ENCODE results near the gene FKBP1B.

The FKBP1B gene

DNA sequence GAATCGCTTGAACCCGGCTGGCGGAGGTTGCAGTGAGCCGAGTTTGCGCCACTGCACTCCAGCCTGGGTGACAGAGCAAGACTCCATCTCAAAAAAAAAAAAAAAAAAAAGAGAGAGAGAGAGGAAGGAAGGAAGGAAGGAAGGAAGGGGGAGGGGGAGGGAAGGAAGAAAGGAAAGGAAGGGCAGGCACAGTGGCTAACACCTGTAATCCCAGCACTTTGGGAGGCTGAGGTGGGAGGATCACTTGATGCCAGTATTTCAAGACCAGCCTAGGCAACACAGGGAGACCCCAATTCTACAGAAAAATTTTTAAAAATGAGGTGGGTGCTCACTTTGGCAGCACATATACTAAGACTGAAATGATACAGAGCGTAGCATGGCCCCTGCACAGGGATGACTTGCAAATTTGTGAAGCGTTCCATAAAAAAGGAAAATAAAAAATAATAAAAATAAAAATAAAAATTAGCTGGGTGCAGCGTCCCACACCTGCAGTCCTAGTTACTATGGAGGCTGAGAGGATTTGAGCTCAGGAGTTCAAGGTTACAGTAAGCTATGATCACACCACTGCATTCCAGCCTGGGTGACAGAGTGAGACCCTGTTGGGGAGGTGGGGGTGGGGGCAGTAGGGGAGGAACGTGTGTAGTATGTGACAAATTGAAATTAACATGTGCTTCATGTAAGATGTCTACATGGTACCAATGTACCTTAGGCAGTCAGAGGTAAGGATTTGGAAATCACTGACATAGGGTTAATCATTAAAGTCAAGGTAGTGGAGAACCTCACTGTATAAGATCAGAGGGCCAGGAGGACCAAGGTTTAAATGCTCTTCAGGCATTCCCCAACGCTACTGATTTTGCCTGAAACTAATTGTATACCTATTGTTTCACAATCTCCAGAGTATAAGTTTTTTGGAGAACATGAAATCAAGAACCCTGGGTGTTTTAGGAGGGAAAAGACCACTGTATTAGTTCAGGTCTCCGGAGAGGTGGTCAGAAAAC, 3.7 kb upstream of the FKBP1B start:
- no peak for ATAC-seq
- Mint-ChIP-seq H3K27me3 (peaks cover 11% of the 10 kb centered on the region), H3K36me3 (ENCODE audit: low read depth) (peaks cover 10% of the 10 kb centered on the region), H3K9me3 (no peaks in the 10 kb centered on the region), H3K4me1 (peaks cover 23% of the 10 kb centered on the region), H3K27ac (peak overlapping the region; percentile 49), H3K4me3 (peak overlapping the region; percentile 97)
- no peak for DNase-seq

DNA sequence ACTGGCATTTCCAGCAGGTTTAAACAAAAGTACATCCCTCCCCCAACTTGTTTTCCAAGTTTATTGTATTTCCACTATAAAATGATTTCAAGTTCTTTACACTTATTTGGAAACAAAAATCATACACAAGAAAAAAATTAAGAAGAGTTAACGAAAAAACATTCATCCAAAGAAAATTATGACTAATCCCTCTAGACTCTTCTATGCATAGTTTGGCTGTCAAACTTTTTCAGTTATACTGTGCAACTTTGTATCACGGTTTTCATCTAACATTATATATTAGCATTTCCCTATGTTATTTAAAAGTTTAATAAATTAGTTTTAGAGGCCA, 3.0 kb upstream of the FKBP1B start:
- ATAC-seq (no peak), DNase-seq (no peak)
- Mint-ChIP-seq H3K9me3 (no peaks in the 10 kb centered on the region), H3K27ac (no peak overlapping the region), H3K4me1 (peaks cover 23% of the 10 kb centered on the region), H3K4me3 (peak overlapping the region; percentile 97), H3K27me3 (peaks cover 11% of the 10 kb centered on the region), H3K36me3 (ENCODE audit: low read depth) (peaks cover 10% of the 10 kb centered on the region)

DNA sequence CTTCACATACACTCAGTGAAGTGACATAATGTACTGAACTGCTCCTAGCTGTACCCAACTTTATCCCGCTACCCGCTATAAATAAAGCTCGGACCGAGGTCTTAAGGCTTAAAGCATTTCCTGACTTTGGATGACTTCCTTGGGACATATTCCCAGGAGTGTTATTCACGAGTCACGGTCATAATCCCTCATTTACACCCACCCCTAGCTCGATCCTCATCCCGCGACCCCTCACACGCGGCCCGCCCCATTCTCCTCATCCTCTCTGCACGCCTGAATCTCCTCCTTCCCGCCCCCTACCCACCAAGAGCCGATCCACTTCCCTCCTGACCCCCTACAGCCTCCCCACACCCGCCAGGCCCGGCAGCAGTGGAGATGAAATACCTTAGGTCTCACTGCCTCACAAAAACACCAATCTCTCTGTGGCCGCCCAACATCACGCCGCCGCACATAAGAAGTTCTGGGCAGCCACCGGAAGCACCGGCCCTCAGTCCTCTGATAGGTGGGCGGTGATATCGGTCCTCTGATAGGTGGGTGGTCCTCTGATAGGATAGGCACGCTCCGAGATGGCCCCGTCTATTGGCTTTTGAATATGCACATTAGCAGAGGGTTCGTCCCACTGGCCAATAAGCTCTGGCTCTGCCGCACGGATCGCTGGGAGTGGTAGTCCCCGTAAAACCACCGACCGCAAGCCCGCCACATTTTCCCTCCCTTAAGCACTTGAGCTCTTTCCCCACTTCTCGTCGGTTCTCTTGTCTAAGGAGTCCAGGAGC, 2.4 kb upstream of the FKBP1B start, which contains the start of gene WDCP:
WDCP (minus strand) TSS at position 462 of the 773 bp plus-strand sequence. CDS start 7,897 bp downstream, outside the sequence.
- peaks cover 23% of the 10 kb centered on the region for H3K4me1 Mint-ChIP-seq
- H3K4me3 Mint-ChIP-seq, result peak within 1 kb of the TSS; percentile 97

DNA sequence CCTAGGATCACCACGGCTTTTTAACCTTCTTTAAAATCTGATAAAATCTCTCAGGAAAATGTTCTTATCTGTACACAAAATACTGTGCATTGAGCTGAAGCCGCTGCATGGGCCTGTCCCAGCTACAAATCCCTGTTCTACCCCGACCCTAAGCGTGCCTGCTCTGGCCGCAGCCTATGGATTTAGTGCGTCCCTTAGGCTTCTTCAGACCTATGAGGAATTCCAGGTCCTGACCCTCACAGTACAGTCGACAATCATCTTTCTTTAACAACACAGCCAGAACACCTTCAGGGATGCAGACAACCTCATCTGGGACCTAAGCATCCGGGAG, 1.9 kb upstream of the FKBP1B start:
- no peaks in the 10 kb centered on the region for H3K9me3 Mint-ChIP-seq
- H3K4me1 Mint-ChIP-seq, result peaks cover 23% of the 10 kb centered on the region
- ATAC-seq (no peak), DNase-seq (no peak)
- H3K27ac Mint-ChIP-seq, result peak overlapping the region; percentile 91
- H3K27me3 Mint-ChIP-seq, result peaks cover 11% of the 10 kb centered on the region
- peak overlapping the region; percentile 97 for H3K4me3 Mint-ChIP-seq
- H3K36me3 Mint-ChIP-seq (ENCODE audit: low read depth), result peaks cover 10% of the 10 kb centered on the region

More for the DNA sequence above, 2.4 kb upstream of the FKBP1B start, which contains the start of gene WDCP:
- peaks cover 11% of the 10 kb centered on the region for H3K27me3 Mint-ChIP-seq
- peak within 1 kb of the TSS; percentile 91 for H3K27ac Mint-ChIP-seq
- ATAC-seq (peak; percentile 100), DNase-seq (peak; percentile 92)
- H3K9me3 Mint-ChIP-seq, result no peaks in the 10 kb centered on the region
- peaks cover 10% of the 10 kb centered on the region for H3K36me3 Mint-ChIP-seq (ENCODE audit: low read depth)

DNA sequence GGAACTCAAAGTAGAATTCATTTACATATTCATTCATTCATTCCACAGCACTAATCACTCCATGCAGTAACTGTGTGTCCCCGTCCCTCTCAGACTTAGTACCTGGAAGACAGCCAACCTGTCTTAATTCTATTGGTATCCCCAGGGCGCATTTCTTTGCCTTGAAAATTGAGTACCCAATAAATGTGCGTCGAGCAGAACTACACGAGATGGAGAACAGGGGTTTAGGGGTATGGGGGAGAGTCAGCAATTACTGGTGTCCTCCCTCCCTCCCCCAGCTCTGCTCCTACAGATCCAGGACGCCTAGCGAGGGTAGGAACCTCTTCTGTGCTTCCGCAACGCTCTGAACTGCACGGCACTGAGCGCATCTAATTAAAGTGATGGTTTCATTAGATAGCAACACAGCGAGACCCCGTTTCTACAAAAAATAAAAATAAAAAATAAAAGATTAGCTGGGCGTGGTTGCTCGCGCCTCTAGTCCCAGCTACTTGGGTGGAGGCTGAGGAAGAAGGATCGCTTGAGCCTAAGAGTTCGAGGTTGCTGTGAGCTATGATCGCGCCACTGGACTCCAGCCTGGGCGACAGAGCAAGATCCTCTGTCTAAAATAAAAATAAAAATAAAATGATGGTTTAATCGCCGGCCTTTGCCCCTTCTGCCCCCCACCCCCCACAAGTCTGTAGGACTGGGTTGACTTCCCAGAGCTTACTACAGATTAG, 614 bp upstream of the FKBP1B start:
- H3K27ac Mint-ChIP-seq, result no peak overlapping the region

DNA sequence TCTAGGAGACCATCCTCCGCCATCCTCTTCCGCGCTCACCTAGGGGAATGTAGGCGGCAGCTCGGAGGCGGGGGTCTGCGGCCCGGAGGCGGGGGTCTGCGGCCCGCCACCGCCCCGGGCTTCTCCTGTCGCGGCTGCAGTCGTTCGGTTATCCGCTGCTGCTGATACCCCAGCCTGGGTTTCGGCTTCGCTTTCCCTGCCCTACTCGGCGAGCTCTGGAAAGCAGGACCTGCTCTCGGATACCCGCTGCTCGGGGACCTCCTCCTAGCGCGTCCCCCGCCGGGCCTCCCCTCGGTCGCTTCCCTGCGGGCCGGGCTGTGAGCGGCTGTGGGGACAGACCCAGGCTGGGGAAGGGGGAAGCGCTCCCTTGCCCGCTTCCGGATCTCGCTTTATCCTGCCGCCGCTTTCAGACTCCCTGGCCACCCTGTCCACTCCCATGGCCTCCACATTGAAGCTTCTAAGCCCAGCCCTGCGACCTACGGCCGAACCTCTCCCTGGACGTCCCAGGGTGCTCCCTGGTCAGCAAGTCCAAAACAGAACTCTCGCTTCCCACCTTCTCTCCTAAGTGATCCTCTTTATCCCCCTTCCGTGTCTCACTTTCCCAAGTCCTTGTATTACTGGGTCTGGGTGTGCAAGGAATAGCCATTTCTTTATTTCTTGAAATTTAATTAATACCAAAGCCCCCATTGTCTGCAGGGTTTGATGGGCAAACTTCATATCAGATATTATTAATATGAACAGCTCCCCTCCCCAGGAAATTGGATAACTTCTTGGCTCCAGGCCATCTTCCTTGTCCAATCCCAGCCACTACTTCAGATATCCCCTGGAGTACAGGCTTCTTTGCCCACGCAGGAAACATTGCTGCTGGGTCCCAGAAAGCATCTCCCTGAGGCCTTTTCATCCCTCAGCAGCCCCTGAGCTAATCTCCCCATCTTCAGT, 769 bp downstream of the FKBP1B start:
- Mint-ChIP-seq H3K4me3 (no peak overlapping the region), H3K27me3 (peaks cover 14% of the 10 kb centered on the region), H3K4me1 (peaks cover 20% of the 10 kb centered on the region), H3K27ac (no peak overlapping the region), H3K36me3 (ENCODE audit: low read depth) (no peaks in the 10 kb centered on the region), H3K9me3 (no peaks in the 10 kb centered on the region)
- ATAC-seq (no peak), DNase-seq (peak; percentile 31)

More for the DNA sequence above, 614 bp upstream of the FKBP1B start:
- Mint-ChIP-seq H3K4me1 (peaks cover 23% of the 10 kb centered on the region), H3K9me3 (no peaks in the 10 kb centered on the region), H3K4me3 (no peak overlapping the region), H3K36me3 (ENCODE audit: low read depth) (peaks cover 4% of the 10 kb centered on the region), H3K27me3 (peaks cover 14% of the 10 kb centered on the region)
- ATAC-seq (no peak), DNase-seq (peak; percentile 7)

DNA sequence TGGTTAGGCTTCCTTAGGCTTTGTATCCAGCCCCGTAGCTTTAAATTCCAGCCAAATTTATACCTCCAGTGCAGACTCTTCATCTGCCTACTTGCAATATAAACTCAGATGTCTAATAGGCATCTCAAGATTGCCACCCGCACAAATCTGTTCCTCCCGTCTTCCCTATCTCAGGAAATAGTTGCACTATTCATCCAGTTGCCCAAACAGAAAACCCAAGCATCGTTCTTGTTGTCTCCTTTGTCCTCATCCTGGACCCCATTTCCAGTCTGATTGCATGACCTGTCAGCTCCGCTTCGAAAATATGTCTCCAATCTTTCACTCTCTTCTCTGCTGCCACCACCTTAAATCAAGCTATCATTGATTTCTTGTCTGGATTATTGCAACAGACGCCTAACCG, 2.3 kb downstream of the FKBP1B start:
- Mint-ChIP-seq H3K9me3 (no peaks in the 10 kb centered on the region), H3K36me3 (ENCODE audit: low read depth) (no peaks in the 10 kb centered on the region), H3K27me3 (peaks cover 14% of the 10 kb centered on the region), H3K27ac (no peak overlapping the region), H3K4me3 (no peak overlapping the region), H3K4me1 (peaks cover 12% of the 10 kb centered on the region)
- ATAC-seq (no peak), DNase-seq (no peak)

DNA sequence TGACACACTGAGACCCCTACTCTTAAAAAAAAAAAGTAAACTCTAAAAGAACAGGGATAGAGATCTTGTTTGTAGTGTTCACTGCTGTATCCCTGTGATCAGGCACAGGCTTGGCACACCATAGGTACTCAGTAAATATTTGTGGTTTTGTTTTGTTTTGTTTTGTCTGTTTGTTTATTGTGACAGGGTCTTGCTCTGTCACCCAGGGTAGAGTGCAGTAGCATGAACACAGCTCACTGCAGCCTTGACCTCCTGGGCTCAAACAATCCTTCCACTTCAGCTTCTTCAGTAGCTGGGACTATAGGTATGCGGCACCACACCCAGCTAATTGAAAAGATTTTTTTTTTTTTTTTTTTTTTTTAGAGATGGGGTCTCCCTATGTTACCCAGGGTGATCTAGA, 3.4 kb downstream of the FKBP1B start:
- H3K4me1 Mint-ChIP-seq, result peaks cover 6% of the 10 kb centered on the region
- H3K27ac Mint-ChIP-seq, result no peak overlapping the region
- H3K36me3 Mint-ChIP-seq (ENCODE audit: low read depth), result no peaks in the 10 kb centered on the region
- ATAC-seq (no peak), DNase-seq (no peak)
- no peak overlapping the region for H3K4me3 Mint-ChIP-seq
- H3K9me3 Mint-ChIP-seq, result no peaks in the 10 kb centered on the region
- H3K27me3 Mint-ChIP-seq, result peaks cover 8% of the 10 kb centered on the region

DNA sequence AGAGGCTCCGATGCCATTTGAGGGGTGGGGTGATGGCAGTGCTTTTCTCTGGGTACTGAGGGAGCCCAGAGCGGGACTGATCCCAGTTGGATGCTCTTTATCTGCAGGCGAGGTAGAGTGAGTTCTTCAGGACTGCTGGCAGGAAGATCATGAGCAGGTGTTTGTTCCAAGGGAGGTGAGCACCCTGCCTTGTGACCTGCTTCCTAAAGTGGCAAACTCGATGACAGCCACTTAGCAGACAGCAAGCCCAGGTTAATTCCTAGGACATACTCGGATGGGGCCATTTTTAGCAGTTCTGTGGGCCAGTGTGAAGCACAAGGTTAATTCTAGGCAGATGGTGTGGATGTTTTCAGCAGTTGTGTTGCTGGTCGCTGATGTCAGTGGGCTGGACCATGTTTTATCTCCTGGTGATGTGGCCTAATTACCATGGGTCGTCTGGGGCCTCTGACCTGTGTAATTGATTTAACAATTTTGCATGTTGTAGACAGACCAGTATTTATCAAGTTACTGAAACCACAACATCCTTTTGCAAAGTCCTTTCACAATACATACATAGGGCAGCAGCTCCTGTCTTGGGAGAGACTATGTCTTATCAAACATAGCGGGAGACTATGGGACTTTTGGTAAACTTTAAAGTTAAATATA, 4.9 kb downstream of the FKBP1B start:
- no peaks in the 10 kb centered on the region for H3K4me1 Mint-ChIP-seq
- DNase-seq (no peak), ATAC-seq (no peak)
- no peaks in the 10 kb centered on the region for H3K36me3 Mint-ChIP-seq (ENCODE audit: low read depth)
- H3K27me3 Mint-ChIP-seq, result peaks cover 3% of the 10 kb centered on the region
- H3K27ac Mint-ChIP-seq, result no peak overlapping the region
- H3K9me3 Mint-ChIP-seq, result no peaks in the 10 kb centered on the region
- no peak overlapping the region for H3K4me3 Mint-ChIP-seq

DNA sequence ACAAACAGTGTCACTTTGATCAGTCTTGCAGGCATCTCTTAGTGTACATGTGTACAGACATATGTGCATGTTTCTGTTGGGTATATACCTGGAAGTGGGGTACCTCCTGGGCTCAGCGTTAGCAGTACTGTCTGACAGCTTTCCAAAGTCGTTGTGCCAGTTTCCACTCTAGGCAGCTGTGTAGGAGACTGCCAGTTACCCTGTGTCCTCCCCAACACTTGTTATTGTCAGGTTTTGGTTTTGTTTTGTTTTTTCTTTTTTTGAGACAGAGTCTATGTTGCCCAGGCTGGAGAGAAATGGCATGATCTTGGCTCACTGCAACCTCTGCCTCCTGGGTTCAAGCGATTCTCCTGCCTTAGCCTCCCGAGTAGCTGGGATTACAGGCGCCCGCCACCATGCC, 6.2 kb downstream of the FKBP1B start:
- H3K4me1 Mint-ChIP-seq, result no peaks in the 10 kb centered on the region
- DNase-seq, result no peak
- H3K27ac Mint-ChIP-seq, result no peak overlapping the region
- H3K36me3 Mint-ChIP-seq (ENCODE audit: low read depth), result no peaks in the 10 kb centered on the region
- H3K27me3 Mint-ChIP-seq, result peaks cover 3% of the 10 kb centered on the region
- no peaks in the 10 kb centered on the region for H3K9me3 Mint-ChIP-seq
- no peak for ATAC-seq
- no peak overlapping the region for H3K4me3 Mint-ChIP-seq

DNA sequence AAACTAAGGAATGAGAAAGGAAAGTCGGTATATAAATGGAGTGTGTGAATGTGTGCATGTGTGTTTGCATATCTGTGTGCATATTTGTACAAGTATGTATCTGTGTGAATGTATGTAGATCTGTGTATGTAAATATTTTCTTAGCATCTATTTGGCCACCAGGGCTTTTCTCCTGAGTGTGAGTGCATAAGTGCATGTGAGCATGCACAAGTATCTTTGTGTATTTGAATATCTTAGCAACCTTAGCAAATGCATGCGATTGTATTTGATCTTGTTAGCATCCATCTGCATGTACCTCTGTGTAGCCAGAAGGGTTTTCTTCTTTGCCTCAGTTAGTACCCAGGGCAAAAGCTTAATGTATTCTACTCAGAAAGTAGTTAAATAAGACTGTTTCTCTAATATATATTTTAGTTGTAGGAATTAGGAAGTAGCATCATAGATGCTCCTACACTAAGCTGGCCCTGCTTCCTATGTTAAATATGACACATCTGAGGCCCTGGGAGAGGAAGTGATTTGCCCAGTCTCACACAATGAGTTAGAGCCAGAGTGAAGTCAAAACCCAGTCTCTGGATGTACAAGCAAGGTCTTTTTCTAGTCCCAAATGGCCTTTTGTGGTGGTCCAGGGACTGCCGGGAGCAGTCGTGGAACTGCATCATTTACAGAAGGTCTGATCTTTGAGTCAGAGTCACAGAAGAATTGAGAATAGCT, 9.2 kb downstream of the FKBP1B start:
- Mint-ChIP-seq H3K9me3 (no peaks in the 10 kb centered on the region), H3K27me3 (no peaks in the 10 kb centered on the region), H3K36me3 (ENCODE audit: low read depth) (no peaks in the 10 kb centered on the region), H3K4me1 (no peaks in the 10 kb centered on the region), H3K4me3 (no peak overlapping the region), H3K27ac (no peak overlapping the region)
- ATAC-seq (no peak), DNase-seq (no peak)

DNA sequence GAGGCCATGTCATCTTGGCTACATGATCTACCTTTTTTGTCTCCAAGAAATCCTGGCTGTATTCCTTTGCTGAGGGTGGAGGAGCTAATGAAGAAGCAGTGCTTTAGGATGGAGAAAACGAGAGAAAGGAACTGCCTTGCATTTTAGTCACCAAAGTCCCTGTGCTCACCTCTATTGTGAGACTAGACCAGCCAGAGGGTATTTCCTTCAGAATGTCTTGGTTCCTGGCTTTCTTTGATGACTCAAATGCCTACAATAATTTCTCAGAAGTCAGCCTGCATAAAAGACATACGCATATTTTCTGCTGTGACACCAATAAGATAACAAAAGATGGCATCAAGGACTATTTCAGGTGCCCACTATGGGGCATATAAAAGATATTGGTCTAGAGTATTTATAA, 15.8 kb downstream of the FKBP1B start:
- no peak for ATAC-seq
- Mint-ChIP-seq H3K4me1 (peaks cover 6% of the 10 kb centered on the region), H3K27ac (no peak overlapping the region), H3K27me3 (no peaks in the 10 kb centered on the region), H3K9me3 (no peaks in the 10 kb centered on the region), H3K36me3 (ENCODE audit: low read depth) (peaks cover 12% of the 10 kb centered on the region), H3K4me3 (no peak overlapping the region)
- no peak for DNase-seq

DNA sequence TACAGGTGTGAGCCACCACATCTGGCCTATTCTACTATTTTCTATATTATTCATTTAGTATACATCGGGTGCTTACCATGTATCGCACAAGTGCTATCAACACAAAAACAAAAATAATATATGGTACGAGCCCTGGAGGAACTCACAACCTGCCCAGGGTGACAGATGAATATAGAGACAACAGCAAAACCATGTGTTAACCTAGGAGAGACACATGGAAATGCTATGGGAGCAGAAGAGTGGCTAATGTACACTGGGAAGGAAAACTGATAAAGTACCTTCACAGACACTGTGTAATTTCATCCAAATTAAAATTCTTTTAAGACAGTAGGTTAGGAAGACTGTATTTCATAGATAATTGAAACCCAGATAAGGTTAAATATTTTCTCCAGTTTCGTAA, 22.7 kb downstream of the FKBP1B start:
- Mint-ChIP-seq H3K27ac (no peak overlapping the region), H3K36me3 (ENCODE audit: low read depth) (peaks cover 27% of the 10 kb centered on the region), H3K4me3 (no peak overlapping the region), H3K27me3 (no peaks in the 10 kb centered on the region), H3K4me1 (peaks cover 32% of the 10 kb centered on the region), H3K9me3 (no peaks in the 10 kb centered on the region)
- DNase-seq (no peak), ATAC-seq (no peak)

Measured in activated naive CD8-positive, alpha-beta T cell treated with anti-CD3 and anti-CD28 coated beads, Interleukin-2, amount 50 U/mL, for 24 hours (primary cell).